ENCODE results near the gene PARD3B. TPM values are rescaled to one million over a fixed set of nuclear protein-coding genes. Genes with fewer than 3 reads are reported as not detected.

The PARD3B gene
- total and polyA plus RNA-seq, 7 donors: 3.2 to 64.0 (median 42.5) TPM

DNA sequence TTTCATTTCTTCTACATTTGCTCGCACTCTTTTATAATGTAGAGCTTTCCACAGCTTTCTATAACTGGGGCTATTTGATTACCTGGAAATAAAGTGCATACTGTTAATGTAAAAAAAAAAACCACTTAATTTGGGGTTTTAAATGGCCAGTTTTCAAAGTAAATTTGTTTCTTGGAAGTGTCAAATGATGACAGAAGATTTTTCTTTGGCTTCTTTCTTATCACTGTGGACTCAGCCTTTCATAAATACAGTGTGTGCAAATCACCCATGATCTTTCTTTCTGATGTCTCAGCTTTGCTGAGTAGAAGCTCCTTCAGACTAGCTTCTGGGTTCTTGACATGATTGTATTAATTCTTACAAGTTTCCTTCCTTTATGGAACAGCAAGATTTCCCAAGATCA, 525.6 kb downstream of the PARD3B start:
- Histone ChIP-seq H3K27me3 (no peaks in the 10 kb centered on the region), H3K27ac (no peak overlapping the region), H3K36me3 (no peaks in the 10 kb centered on the region), H3K4me1 (peaks cover 0 to 12% (median 4%) of the 10 kb centered on the region in 4 donors), H3K4me3 (no peak overlapping the region), H3K9me3 (no peaks in the 10 kb centered on the region)
- TF ChIP-seq POLR2AphosphoS5 (IDR thresholded peaks at IDR 0.05) (no peak), EP300 (IDR thresholded peaks at IDR 0.05) (no peak), POLR2A (IDR thresholded peaks at IDR 0.05) (no peak)
- WGBS, 2 donors: 93 to 100% methylated on average over 1 of the region's 1 CpG
- intact Hi-C loops (cut with DNase I): no loop called here
- no peak for DNase-seq

DNA sequence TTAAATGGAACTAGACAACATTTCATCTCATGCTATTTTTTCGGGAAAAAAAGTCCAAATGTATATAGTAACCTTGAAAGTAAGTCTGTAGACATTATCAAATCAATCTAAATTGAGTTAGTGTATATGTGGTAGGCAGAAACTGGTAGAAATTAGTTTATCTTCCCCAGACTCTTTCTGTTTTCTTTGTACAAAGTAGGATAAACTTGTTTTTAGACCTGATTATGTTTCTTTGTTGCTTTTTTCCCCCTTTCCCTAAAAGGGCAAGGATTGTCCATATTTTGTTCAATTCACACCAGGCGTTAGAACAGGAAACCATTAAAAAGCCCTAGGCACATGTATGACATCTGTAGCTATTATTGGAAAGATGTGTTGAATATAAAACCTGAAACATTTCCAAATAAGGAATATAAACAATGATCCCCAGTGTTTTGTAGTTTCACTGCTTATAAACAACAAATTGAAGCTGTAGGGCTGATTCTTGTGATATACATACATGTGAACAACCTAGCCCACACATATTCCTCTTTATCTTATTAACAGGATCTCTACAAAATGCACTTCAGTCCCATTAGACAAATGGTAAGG, 528.3 kb downstream of the PARD3B start:
- Histone ChIP-seq H3K4me1 (no peaks in the 10 kb centered on the region), H3K27ac (no peak overlapping the region), H3K36me3 (no peaks in the 10 kb centered on the region), H3K27me3 (no peaks in the 10 kb centered on the region), H3K9me3 (no peaks in the 10 kb centered on the region), H3K4me3 (no peak overlapping the region)
- no peak for TF ChIP-seq POLR2AphosphoS5 (IDR thresholded peaks at IDR 0.05)
- TF ChIP-seq EP300 (IDR thresholded peaks at IDR 0.05): no peak
- TF ChIP-seq, protein P1, sequence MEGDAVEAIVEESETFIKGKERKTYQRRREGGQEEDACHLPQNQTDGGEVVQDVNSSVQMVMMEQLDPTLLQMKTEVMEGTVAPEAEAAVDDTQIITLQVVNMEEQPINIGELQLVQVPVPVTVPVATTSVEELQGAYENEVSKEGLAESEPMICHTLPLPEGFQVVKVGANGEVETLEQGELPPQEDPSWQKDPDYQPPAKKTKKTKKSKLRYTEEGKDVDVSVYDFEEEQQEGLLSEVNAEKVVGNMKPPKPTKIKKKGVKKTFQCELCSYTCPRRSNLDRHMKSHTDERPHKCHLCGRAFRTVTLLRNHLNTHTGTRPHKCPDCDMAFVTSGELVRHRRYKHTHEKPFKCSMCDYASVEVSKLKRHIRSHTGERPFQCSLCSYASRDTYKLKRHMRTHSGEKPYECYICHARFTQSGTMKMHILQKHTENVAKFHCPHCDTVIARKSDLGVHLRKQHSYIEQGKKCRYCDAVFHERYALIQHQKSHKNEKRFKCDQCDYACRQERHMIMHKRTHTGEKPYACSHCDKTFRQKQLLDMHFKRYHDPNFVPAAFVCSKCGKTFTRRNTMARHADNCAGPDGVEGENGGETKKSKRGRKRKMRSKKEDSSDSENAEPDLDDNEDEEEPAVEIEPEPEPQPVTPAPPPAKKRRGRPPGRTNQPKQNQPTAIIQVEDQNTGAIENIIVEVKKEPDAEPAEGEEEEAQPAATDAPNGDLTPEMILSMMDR (IDR thresholded peaks at IDR 0.05): no peak
- TF ChIP-seq POLR2A (IDR thresholded peaks at IDR 0.05): no peak
- DNase-seq: no peak
- intact Hi-C loops (cut with DNase I): no loop called here
- WGBS, 2 donors: 70 to 82% methylated on average over 2 of the region's 2 CpGs

DNA sequence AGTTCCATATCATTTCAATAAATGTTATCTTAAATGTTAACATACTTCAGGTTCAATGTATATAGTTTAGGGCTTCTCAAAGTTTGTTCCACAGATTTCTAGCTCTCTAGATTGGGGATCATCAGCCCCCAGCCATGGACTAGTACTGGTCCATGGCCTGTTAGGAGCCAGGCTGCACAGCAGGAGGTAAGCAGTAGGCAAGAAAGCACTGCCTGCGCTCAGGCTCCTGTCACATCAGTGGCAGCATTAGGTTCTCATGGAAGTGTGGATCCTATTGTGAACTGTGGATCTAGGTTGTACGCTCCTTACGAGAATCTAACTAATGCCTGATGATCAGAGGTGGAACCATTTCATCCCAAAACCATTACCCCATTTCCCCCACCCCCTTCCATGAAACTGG, 531.1 kb downstream of the PARD3B start:
- Histone ChIP-seq H3K27ac (no peak overlapping the region), H3K4me1 (no peaks in the 10 kb centered on the region), H3K4me3 (no peak overlapping the region), H3K9me3 (no peaks in the 10 kb centered on the region), H3K27me3 (no peaks in the 10 kb centered on the region), H3K36me3 (no peaks in the 10 kb centered on the region)
- WGBS, 2 donors: 93 to 96% methylated on average over 3 of the region's 3 CpGs
- TF ChIP-seq POLR2AphosphoS5 (IDR thresholded peaks at IDR 0.05): no peak
- TF ChIP-seq, protein P1 (IDR thresholded peaks at IDR 0.05): no peak
- no peak for TF ChIP-seq POLR2A (IDR thresholded peaks at IDR 0.05)
- TF ChIP-seq EP300 (IDR thresholded peaks at IDR 0.05): no peak
- intact Hi-C loops (cut with DNase I): no loop called here
- DNase-seq: no peak

DNA sequence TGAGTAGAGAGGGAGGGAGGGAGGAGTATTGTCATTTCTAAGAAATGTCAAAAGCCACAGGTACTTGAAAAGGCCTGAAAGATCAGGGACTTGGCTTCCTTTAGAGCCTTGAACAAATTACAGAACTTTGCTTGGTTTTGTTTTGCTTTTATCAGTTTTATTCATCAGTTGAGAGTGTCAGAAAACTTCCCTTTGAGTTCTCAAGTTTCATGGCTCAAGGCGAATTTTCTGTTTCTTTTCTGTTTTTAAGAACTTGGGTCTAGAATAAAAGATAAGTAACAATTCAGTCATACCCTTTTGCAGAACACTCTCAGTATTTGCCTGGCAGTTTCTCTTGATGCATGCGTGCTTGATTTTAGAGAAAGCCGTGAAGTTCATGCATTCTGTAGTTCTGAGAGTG, 531.9 kb downstream of the PARD3B start:
- Histone ChIP-seq H3K4me3 (no peak overlapping the region), H3K36me3 (no peaks in the 10 kb centered on the region), H3K27ac (no peak overlapping the region), H3K27me3 (no peaks in the 10 kb centered on the region), H3K9me3 (no peaks in the 10 kb centered on the region), H3K4me1 (no peaks in the 10 kb centered on the region)
- intact Hi-C loops (cut with DNase I): no loop called here
- TF ChIP-seq POLR2AphosphoS5 (IDR thresholded peaks at IDR 0.05) (no peak), POLR2A (IDR thresholded peaks at IDR 0.05) (no peak), EP300 (IDR thresholded peaks at IDR 0.05) (no peak)
- TF ChIP-seq, protein P1 (IDR thresholded peaks at IDR 0.05): no peak
- 63 to 85% methylated on average over 3 of the region's 3 CpGs for WGBS, 2 donors
- DNase-seq: no peak

DNA sequence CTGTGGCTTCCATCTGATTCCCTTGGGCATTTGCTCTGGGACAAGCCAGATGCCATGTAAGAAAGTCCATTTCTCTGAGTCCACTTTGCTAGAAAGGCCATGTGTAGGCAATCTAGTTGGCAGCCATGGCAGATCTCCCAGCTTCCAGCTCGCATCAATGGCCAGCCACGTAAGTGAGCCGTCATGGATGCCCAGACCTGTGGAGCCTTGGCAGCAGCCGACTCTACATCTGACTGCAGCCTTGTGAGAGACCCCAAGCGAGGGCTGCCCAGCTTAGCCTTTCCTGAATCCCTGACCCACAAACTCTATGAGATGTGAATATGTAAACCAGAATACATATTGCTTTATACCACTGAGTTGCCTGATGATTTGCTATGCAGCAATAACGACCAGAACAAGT, 533.5 kb downstream of the PARD3B start:
- TF ChIP-seq POLR2A (IDR thresholded peaks at IDR 0.05) (no peak), EP300 (IDR thresholded peaks at IDR 0.05) (no peak), POLR2AphosphoS5 (IDR thresholded peaks at IDR 0.05) (no peak)
- TF ChIP-seq, protein P1 (IDR thresholded peaks at IDR 0.05): no peak
- WGBS, 2 donors: 93 to 96% methylated on average over 6 of the region's 6 CpGs
- Histone ChIP-seq H3K27ac (no peak overlapping the region), H3K4me1 (peaks cover 0 to 4% (median 0%) of the 10 kb centered on the region in 4 donors), H3K4me3 (no peak overlapping the region), H3K27me3 (no peaks in the 10 kb centered on the region), H3K9me3 (no peaks in the 10 kb centered on the region), H3K36me3 (no peaks in the 10 kb centered on the region)
- intact Hi-C loops (cut with DNase I): no loop called here
- DNase-seq: no peak

Data from sigmoid colon (tissue), 7 donors.